Natural killer cell (primary cell): ENCODE measurements around the gene OBSCN. TPM values are rescaled to one million over a fixed set of nuclear protein-coding genes. Genes with fewer than 3 reads are reported as not detected.

ENCODE experiments used
- ATAC-seq, 3 donors: fragments of 150-1000 bp in 2 of 3; fragments of 200-7000 bp in 1 of 3; cut with Tn5 transposase; 1 replicate in 1 of 3; 2 replicates in 2 of 3; pipeline ENCODE4 v1.10.0; 2021; ENCODE audit warnings: mild to moderate bottlenecking in 2 of 3, moderate library complexity in 2 of 3
- DNase-seq, 2 donors: peaks; one replicate each; pipeline versions ENCODE4 v3.0.0 to v3.0.0-alpha.2; 2013 to 2021; ENCODE audit warnings: mixed read lengths in 1 of 2
- H3K27ac ChIP-seq: one replicate; pipeline ENCODE4 v1.5.1; 2013; ENCODE audit warnings: mild to moderate bottlenecking, low read length
- H3K27me3 ChIP-seq: one replicate; pipeline ENCODE4 v1.6.1; 2013; ENCODE audit warnings: low read length; ENCODE audit not compliant: control insufficient read depth, insufficient read depth
- H3K36me3 ChIP-seq: one replicate; pipeline ENCODE4 v1.6.1; 2013; ENCODE audit warnings: low read length; ENCODE audit not compliant: control insufficient read depth, insufficient read depth
- H3K4me1 ChIP-seq: one replicate; pipeline ENCODE4 v1.6.1; 2013; ENCODE audit warnings: low read length; ENCODE audit not compliant: control insufficient read depth, insufficient read depth
- H3K4me3 ChIP-seq: one replicate; pipeline ENCODE4 v1.5.1; 2013; ENCODE audit warnings: low read length
- H3K9me3 ChIP-seq: one replicate; pipeline ENCODE4 v1.6.1; 2013; ENCODE audit warnings: low read length; ENCODE audit not compliant: control insufficient read depth, insufficient read depth
- H3K27ac Mint-ChIP-seq, 2 donors: one replicate each; pipeline ENCODE4 v1.8.0; 2022; ENCODE audit warnings: mild to moderate bottlenecking in 2 of 2, mixed read lengths in 2 of 2, moderate library complexity in 1 of 2
- H3K27me3 Mint-ChIP-seq, 2 donors: one replicate each; pipeline ENCODE4 v1.8.0; 2022; ENCODE audit warnings: low read depth in 2 of 2, mixed read lengths in 2 of 2
- H3K36me3 Mint-ChIP-seq: one replicate; pipeline ENCODE4 v1.8.0; 2022; ENCODE audit warnings: mixed read lengths
- H3K4me1 Mint-ChIP-seq, 2 donors: one replicate each; pipeline ENCODE4 v1.8.0; 2022; ENCODE audit warnings: mixed read lengths in 2 of 2
- H3K4me3 Mint-ChIP-seq: one replicate; pipeline ENCODE4 v1.8.0; 2022; ENCODE audit warnings: mild to moderate bottlenecking, moderate library complexity, mixed read lengths
- H3K9me3 Mint-ChIP-seq, 2 donors: one replicate each; pipeline ENCODE4 v1.8.0; 2022; ENCODE audit warnings: mixed read lengths in 2 of 2
- CTCF ChIP-seq: fragments of 200-600 bp; IDR thresholded peaks from one replicate; pipeline ENCODE4 v1.8.0; 2022; ENCODE audit warnings: antibody characterized with exemption
- WGBS: methylation state at CpG from one replicate; pipeline ENCODE4 v1.1.7; 2013; ENCODE audit warnings: missing lambda C conversion rate; ENCODE audit not compliant: insufficient coverage; 5-methylcytosine and 5-hydroxymethylcytosine counted together
- intact Hi-C: fragments of 100-400 bp; cut with micrococcal nuclease; formaldehyde crosslinking; loops from one replicate; pipeline ENCODE4 v1.14.2; 2022
- total RNA-seq, 4 donors: library from RNA; stranded (reverse); fragments of 120-200 nt in 1 of 4; gene quantifications; one replicate each; pipeline versions ENCODE4 v1.2.3 to v1.2.4, GENCODE V29; 2013 to 2022

The OBSCN gene
- total RNA-seq, 3 donors from 2014 or later (not counting 1 experiment from before 2014, with no cell fraction given): 9.6 to 30.0 (median 14.3) TPM

- Mint-ChIP-seq H3K27me3 (no peaks in the 10 kb centered on the region), H3K4me3 (no peak overlapping the region), H3K4me1 (no peaks in the 10 kb centered on the region), H3K9me3 (no peaks in the 10 kb centered on the region), H3K27ac (no peak overlapping the region), H3K36me3 (no peaks in the 10 kb centered on the region)
- Histone ChIP-seq H3K27ac (no peak overlapping the region), H3K36me3 (no peaks in the 10 kb centered on the region), H3K4me1 (peaks cover 5% of the 10 kb centered on the region), H3K27me3 (no peaks in the 10 kb centered on the region), H3K9me3 (no peaks in the 10 kb centered on the region), H3K4me3 (no peak overlapping the region)
- no peak for TF ChIP-seq CTCF
- DNase-seq (no peak), ATAC-seq (no peak)
- 88% methylated on average over 10 of the region's 10 CpGs for WGBS
- intact Hi-C loops: no loop called here
These were observed 162.6 kb downstream of the OBSCN start for GRCh38 chr1:228370439-228370940.

GRCh38 chr1:228370941-228371740 is 163.3 kb downstream of the OBSCN start:
- TF ChIP-seq CTCF: no peak
- WGBS: 92% methylated on average over 50 of the region's 50 CpGs
- Histone ChIP-seq H3K4me1 (peaks cover 5% of the 10 kb centered on the region), H3K9me3 (no peaks in the 10 kb centered on the region), H3K36me3 (no peaks in the 10 kb centered on the region), H3K27ac (no peak overlapping the region), H3K27me3 (no peaks in the 10 kb centered on the region), H3K4me3 (no peak overlapping the region)
- no peaks in the 10 kb centered on the region for H3K4me1 Mint-ChIP-seq
- H3K36me3 Mint-ChIP-seq: no peaks in the 10 kb centered on the region
- no peaks in the 10 kb centered on the region for H3K27me3 Mint-ChIP-seq
- intact Hi-C loops: no loop called here
- no peak for ATAC-seq
- no peak for DNase-seq
- no peaks in the 10 kb centered on the region for H3K9me3 Mint-ChIP-seq
- no peak overlapping the region for H3K4me3 Mint-ChIP-seq
- H3K27ac Mint-ChIP-seq: no peak overlapping the region

GRCh38 chr1:228371741-228372182 is 163.9 kb downstream of the OBSCN start:
- Histone ChIP-seq H3K27me3 (no peaks in the 10 kb centered on the region), H3K4me1 (peaks cover 5% of the 10 kb centered on the region), H3K9me3 (no peaks in the 10 kb centered on the region), H3K4me3 (no peak overlapping the region), H3K27ac (no peak overlapping the region), H3K36me3 (no peaks in the 10 kb centered on the region)
- WGBS: 78% methylated on average over 4 of the region's 4 CpGs
- intact Hi-C loops: no loop called here
- Mint-ChIP-seq H3K36me3 (no peaks in the 10 kb centered on the region), H3K27me3 (peaks cover 0 to 4% of the 10 kb centered on the region in 2 donors), H3K9me3 (no peaks in the 10 kb centered on the region), H3K27ac (no peak overlapping the region), H3K4me3 (no peak overlapping the region), H3K4me1 (no peaks in the 10 kb centered on the region)
- ATAC-seq (no peak), DNase-seq (no peak)
- no peak for TF ChIP-seq CTCF
